ENCODE data around the gene TAS2R50.
A peak's percentile ranks its signal among the peaks of the same experiment; 100 is the strongest.

Gene TAS2R50

DNA sequence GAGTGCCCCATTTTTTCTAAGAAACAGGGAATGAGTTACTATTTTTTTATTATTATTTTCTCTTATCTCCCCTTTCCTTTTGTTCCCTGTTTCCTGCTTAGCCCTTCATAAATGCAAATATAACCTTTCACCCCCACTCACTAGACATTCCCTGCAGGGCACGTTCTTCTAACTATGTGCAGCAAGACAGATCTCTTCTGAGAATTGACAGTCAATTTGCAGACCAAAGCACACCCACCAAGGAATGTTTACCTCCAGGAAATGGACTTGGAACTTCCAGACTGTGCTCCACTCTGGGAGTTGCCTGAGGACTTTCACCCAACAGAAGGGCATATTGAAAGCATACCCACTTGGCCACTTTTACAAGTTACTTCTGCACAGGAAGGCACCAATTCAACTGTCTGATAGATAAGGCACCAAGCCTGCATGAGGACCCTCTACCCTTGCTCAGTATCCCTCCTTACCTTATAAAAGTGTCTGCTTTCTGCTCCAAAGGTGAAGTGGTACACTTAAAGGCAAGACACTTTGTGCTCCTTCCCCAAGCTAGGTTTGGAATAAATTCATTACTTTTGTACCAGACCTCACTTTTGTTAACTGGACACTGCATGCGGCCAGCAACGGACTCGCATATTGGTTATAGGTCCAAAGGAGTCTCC is 29.2 kb upstream of the TAS2R50 start:
- TF ChIP-seq, protein P1, sequence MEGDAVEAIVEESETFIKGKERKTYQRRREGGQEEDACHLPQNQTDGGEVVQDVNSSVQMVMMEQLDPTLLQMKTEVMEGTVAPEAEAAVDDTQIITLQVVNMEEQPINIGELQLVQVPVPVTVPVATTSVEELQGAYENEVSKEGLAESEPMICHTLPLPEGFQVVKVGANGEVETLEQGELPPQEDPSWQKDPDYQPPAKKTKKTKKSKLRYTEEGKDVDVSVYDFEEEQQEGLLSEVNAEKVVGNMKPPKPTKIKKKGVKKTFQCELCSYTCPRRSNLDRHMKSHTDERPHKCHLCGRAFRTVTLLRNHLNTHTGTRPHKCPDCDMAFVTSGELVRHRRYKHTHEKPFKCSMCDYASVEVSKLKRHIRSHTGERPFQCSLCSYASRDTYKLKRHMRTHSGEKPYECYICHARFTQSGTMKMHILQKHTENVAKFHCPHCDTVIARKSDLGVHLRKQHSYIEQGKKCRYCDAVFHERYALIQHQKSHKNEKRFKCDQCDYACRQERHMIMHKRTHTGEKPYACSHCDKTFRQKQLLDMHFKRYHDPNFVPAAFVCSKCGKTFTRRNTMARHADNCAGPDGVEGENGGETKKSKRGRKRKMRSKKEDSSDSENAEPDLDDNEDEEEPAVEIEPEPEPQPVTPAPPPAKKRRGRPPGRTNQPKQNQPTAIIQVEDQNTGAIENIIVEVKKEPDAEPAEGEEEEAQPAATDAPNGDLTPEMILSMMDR (IDR thresholded peaks at IDR 0.05; ENCODE audit: insufficient read depth, low read depth, low read length, missing control alignments) = no peak
- H3K4me3 ChIP-seq (ENCODE audit: low read length) = no peak overlapping the region
- no peak for DNase-seq (ENCODE audit: low read depth)

DNA sequence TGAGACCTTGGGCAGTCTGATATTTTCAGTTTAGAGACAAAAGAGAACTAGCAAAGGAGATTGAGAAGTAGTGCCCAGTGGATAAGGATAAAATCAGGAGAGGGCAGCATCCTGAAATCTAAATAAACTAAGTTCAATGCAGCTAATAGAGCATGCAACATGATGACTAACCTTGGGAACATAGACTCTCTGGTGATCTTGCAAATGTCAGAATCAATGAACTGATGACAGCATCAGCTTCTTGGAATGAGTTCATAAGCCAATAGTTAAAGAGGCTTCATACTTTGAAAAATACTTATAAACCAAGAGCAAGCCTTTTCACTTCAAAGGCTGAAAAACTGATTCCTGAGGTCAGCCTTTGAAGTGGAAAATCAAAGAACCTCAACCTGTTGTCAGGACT is 27.5 kb upstream of the TAS2R50 start:
- no peak overlapping the region for H3K4me3 ChIP-seq (ENCODE audit: low read length)
- DNase-seq (ENCODE audit: low read depth) = peak; percentile 4
- TF ChIP-seq, protein P1 (IDR thresholded peaks at IDR 0.05; ENCODE audit: insufficient read depth, low read depth, low read length, missing control alignments) = no peak

DNA sequence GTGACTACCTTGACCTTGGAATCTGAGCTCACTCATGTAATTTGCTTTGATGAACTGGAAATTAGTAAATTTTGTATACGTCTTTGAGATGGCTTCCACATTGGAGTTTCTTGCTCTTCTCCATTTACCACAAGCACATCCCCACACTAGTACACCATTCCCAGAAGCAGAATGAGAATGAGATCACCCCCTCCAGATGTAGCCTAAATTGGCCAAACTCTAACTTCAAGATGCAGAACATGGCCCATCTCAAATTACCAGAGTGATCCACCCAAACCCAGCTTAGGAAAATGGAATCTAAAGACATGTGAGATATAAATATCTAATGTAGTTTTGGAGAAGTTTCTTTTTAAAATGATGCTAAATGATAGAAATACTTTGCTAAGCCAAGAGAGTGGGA is 20.9 kb upstream of the TAS2R50 start:
- TF ChIP-seq, protein P1 (IDR thresholded peaks at IDR 0.05; ENCODE audit: insufficient read depth, low read depth, low read length, missing control alignments) = no peak
- DNase-seq (ENCODE audit: low read depth) = no peak
- H3K4me3 ChIP-seq (ENCODE audit: low read length) = no peak overlapping the region

DNA sequence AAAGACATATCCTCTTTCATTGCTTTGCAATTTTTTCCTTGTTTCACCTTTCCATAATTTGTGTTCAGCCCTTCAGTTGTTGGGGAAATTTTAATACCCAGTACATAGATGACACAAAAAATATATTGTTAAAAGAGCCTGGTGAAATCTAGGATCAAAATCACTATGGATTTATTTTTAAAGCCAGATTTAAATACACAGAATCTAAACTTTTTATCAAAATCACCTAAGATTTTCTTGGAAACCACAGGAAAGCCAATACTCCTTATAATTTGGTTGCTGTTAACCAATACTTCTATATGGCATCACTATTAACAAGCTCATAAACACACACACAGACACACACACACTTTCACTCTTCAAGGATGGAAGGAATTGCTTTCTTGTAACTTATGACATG is 11.5 kb upstream of the TAS2R50 start, which contains the start of gene TAS2R20:
TSS of gene TAS2R20 (minus strand) at position 101 of the 400 bp plus-strand sequence. CDS start 429 bp downstream, outside the sequence.
- no peak within 1 kb of the TSS for H3K4me3 ChIP-seq (ENCODE audit: low read length)
- DNase-seq (ENCODE audit: low read depth) = no peak
- TF ChIP-seq, protein P1 (IDR thresholded peaks at IDR 0.05; ENCODE audit: insufficient read depth, low read depth, low read length, missing control alignments) = no peak

DNA sequence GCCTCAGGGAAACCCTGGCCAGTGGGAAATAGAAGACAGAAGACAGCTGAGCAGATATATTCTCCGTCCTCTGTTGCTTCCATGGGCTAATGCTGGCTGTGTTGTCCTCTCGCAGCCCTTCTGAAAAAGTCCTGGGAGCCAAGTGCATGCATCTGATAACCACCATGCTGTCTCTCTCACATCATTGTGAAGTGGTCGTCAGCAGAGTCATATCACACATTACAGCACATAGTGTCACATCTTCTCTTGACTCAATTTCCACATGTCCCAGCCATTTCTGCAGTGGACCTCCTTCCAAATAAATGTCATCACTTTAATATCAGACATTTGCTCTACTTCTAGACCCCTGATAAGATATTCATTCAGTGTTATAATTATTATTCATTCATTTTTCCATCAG is 7.6 kb upstream of the TAS2R50 start:
- DNase-seq (ENCODE audit: low read depth) = no peak
- no peak overlapping the region for H3K4me3 ChIP-seq (ENCODE audit: low read length)

DNA sequence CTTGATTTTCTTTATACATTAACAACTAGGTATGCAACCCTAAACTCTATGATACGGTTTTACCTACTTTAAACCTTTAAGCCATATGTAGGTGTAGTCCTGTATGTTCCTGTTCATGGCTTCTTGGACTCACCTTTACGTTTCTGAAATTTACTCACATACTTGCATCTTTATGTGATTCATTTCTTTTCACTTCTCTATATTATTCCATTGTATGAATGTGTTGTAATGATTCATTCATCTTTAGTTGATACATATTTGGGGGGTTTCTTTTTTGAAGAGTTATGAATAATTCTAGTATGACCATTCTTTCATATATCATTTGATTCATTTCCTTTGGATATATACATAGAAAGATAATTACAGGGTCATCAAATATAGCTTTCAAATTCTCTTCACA is 2.4 kb upstream of the TAS2R50 start:
- no peak for DNase-seq (ENCODE audit: low read depth)
- no peak overlapping the region for H3K4me3 ChIP-seq (ENCODE audit: low read length)
- TF ChIP-seq, protein P1 (IDR thresholded peaks at IDR 0.05; ENCODE audit: insufficient read depth, low read depth, low read length, missing control alignments) = no peak

More for the DNA sequence above, 7.6 kb upstream of the TAS2R50 start:
- TF ChIP-seq, protein P1 (IDR thresholded peaks at IDR 0.05; ENCODE audit: insufficient read depth, low read depth, low read length, missing control alignments) = no peak

DNA sequence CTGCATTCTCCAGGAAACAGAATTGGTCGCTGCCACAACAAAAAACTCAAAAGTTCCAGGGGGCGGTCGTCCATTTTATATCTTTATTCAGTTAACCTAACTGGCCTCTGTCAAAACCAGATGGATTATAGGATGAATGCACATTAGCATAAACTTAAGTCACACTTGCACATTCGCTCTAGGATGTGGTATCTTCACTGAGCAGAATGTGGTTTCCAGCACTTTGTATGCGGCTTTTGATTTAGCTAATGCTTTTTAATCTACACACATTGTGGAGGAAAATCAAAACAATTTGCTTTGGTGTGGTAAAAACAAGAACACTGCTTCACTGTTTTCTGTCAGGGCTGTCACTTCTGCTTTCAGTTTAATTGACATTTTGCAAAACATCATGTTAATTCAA is 4.5 kb downstream of the TAS2R50 start:
- no peak for DNase-seq (ENCODE audit: low read depth)
- H3K4me3 ChIP-seq (ENCODE audit: low read length) = no peak overlapping the region
- TF ChIP-seq, protein P1 (IDR thresholded peaks at IDR 0.05; ENCODE audit: insufficient read depth, low read depth, low read length, missing control alignments) = no peak

All from epithelial cell of esophagus (primary cell).